Vagina (tissue), 2 donors: Measurements from ENCODE around the gene RUNX3. TPM values are rescaled to one million over a fixed set of nuclear protein-coding genes. Genes with fewer than 3 reads are reported as not detected.

Source experiments
- DNase-seq, 2 donors: peaks; one replicate each; pipeline ENCODE4 v3.0.0-alpha.2; 2017; ENCODE audit errors: extremely low spot score in 2 of 2
- H3K27ac ChIP-seq: fragments of 200-600 bp; sonication (generic); one replicate; pipeline ENCODE4 v1.5.1; 2019
- H3K27me3 ChIP-seq: fragments of 200-600 bp; sonication (generic); one replicate; pipeline ENCODE4 v1.5.1; 2019
- H3K36me3 ChIP-seq, 2 donors: fragments of 200-600 bp; sonication (generic); one replicate each; pipeline ENCODE4 v1.5.1; 2017 to 2019
- H3K4me1 ChIP-seq: fragments of 200-600 bp; sonication (generic); one replicate; pipeline ENCODE4 v1.5.1; 2019
- H3K4me3 ChIP-seq, 2 donors: fragments of 200-600 bp; sonication (generic); 1 replicate in 1 of 2; 2 replicates in 1 of 2; pipeline ENCODE4 v1.5.1; 2016 to 2019
- H3K9me3 ChIP-seq: fragments of 200-600 bp; sonication (generic); one replicate; pipeline ENCODE4 v1.5.1; 2019
- CTCF ChIP-seq, 3 experiments: fragments of 450-650 bp in 2 of 3; fragments of 200-600 bp in 1 of 3; sonication (generic) in 1 of 3; IDR thresholded peaks; one replicate each; pipeline ENCODE4 v1.5.1; 2017 to 2019; ENCODE audit warnings: antibody characterized with exemption in 3 of 3, mild to moderate bottlenecking in 2 of 3, moderate library complexity in 2 of 3
- POLR2A ChIP-seq, 2 donors: fragments of 450-650 bp; IDR thresholded peaks; one replicate each; pipeline ENCODE4 v1.6.1; 2017; ENCODE audit warnings: antibody characterized with exemption in 2 of 2, mild to moderate bottlenecking in 2 of 2, moderate library complexity in 2 of 2
- POLR2AphosphoS5 ChIP-seq, 2 donors: sonication (generic); formaldehyde crosslinking; IDR thresholded peaks; one replicate each; pipeline ENCODE4 v1.9.0; 2017; ENCODE audit warnings: antibody characterized with exemption in 2 of 2, mild to moderate bottlenecking in 2 of 2, low read depth in 1 of 2; ENCODE audit not compliant: insufficient read depth in 1 of 2
- intact Hi-C: fragments of 100-400 bp; cut with DNase I; formaldehyde crosslinking; loops from one replicate; pipeline ENCODE4 v1.15.1; 2023
- total RNA-seq: library from RNA; depleted of rRNA; stranded (reverse); fragments of >200 nt; gene quantifications from one replicate; pipeline ENCODE4 v1.2.3, GENCODE V29; 2016

The RUNX3 gene
- total RNA-seq, 1 donor from 2014 or later: 4.2 TPM

GRCh38 chr1:24920533-24920925 lies 9.5 kb downstream of the RUNX3 start:
- TF ChIP-seq POLR2A (IDR thresholded peaks at IDR 0.05): no peak
- no peak for TF ChIP-seq CTCF (IDR thresholded peaks at IDR 0.05)
- TF ChIP-seq POLR2AphosphoS5 (IDR thresholded peaks at IDR 0.05; ENCODE audit: insufficient read depth in 1 of 2, low read depth in 1 of 2): no peak
- Histone ChIP-seq H3K27ac (no peak overlapping the region), H3K36me3 (no peaks in the 10 kb centered on the region), H3K4me3 (peak overlapping the region in 1 of 2 donors; percentile 6), H3K9me3 (no peaks in the 10 kb centered on the region), H3K27me3 (no peaks in the 10 kb centered on the region), H3K4me1 (peaks cover 9% of the 10 kb centered on the region)
- intact Hi-C loops: no loop called here
- DNase-seq: no peak

DNA sequence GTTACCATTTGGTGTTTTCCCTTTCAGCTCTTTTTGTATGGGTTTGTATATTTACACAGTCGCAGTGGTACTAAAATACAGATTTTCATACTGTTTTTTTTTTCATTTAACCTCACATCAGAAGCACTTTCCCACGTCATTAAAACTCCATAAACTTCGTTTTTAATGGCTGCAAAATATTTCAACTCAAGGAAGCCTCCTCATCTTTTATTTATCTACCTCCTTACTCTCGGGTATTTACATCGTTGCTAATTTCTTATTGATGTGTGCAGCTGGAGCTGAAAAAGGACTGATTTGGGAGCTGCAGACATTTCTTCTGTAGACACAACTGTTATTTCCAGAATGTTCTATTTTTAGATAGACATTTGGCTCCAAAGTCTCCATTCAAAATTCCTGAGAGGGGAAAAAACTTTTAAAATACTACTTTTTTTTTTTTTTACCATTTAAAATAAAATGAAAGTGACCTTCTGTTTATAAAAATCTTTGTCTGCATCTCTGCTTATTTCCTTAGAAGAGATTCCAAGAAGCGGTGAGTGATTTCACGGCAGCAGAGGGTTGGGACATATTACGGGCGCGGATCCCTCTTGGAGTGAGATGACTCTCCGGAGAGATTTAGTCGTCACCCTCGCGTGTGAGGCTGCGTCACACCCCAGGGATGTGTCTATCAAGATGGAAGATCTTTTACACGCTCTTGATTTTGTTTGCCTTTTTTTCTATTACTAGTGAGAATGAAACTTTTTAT lies 10.1 kb downstream of the RUNX3 start:
- intact Hi-C loops: no loop called here
- Histone ChIP-seq H3K9me3 (no peaks in the 10 kb centered on the region), H3K27me3 (no peaks in the 10 kb centered on the region), H3K4me1 (peaks cover 9% of the 10 kb centered on the region), H3K27ac (no peak overlapping the region), H3K4me3 (peak overlapping the region in 1 of 2 donors; percentile 6), H3K36me3 (no peaks in the 10 kb centered on the region)
- TF ChIP-seq POLR2AphosphoS5 (IDR thresholded peaks at IDR 0.05; ENCODE audit: insufficient read depth in 1 of 2, low read depth in 1 of 2) (no peak), CTCF (IDR thresholded peaks at IDR 0.05) (no peak), POLR2A (IDR thresholded peaks at IDR 0.05) (no peak)
- DNase-seq: no peak

- intact Hi-C loops: no loop called here
- TF ChIP-seq POLR2A (IDR thresholded peaks at IDR 0.05) (no peak), POLR2AphosphoS5 (IDR thresholded peaks at IDR 0.05; ENCODE audit: insufficient read depth in 1 of 2, low read depth in 1 of 2) (no peak), CTCF (IDR thresholded peaks at IDR 0.05) (no peak)
- no peaks in the 10 kb centered on the region for H3K27me3 ChIP-seq
- H3K9me3 ChIP-seq: no peaks in the 10 kb centered on the region
- H3K4me3 ChIP-seq: no peak overlapping the region
- no peak overlapping the region for H3K27ac ChIP-seq
- H3K36me3 ChIP-seq: no peaks in the 10 kb centered on the region
- no peak for DNase-seq
- peaks cover 9% of the 10 kb centered on the region for H3K4me1 ChIP-seq
Measured at GRCh38 chr1:24918995-24919605, 11.0 kb downstream of the RUNX3 start.

DNA sequence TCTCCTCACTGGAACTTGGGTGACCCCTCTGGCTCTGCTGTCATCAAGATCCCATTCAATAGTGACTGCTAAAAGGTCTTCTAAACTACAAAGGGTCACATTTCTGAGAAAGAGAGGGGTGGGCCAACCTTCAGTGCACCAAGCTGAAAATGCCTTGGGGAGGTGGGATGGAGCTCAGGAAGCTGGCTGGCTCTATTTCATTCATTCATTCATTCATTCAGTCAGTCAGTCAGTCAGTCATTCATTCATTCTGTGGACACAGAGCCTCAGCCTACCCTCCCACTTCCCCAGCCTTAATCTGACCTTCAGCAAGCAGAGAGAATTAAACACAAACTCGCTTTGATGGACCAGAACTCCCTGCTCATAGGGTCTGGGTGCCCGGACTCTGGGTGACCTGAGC lies 11.7 kb downstream of the RUNX3 start:
- intact Hi-C loops: no loop called here
- Histone ChIP-seq H3K4me1 (peaks cover 9% of the 10 kb centered on the region), H3K27me3 (no peaks in the 10 kb centered on the region), H3K9me3 (no peaks in the 10 kb centered on the region), H3K36me3 (no peaks in the 10 kb centered on the region), H3K27ac (no peak overlapping the region), H3K4me3 (no peak overlapping the region)
- TF ChIP-seq POLR2A (IDR thresholded peaks at IDR 0.05) (no peak), POLR2AphosphoS5 (IDR thresholded peaks at IDR 0.05; ENCODE audit: insufficient read depth in 1 of 2, low read depth in 1 of 2) (no peak)
- no peak for DNase-seq

- Histone ChIP-seq H3K9me3 (no peaks in the 10 kb centered on the region), H3K27me3 (no peaks in the 10 kb centered on the region), H3K27ac (no peak overlapping the region), H3K4me3 (no peak overlapping the region), H3K36me3 (no peaks in the 10 kb centered on the region), H3K4me1 (peaks cover 9% of the 10 kb centered on the region)
- DNase-seq: no peak
- TF ChIP-seq POLR2A (IDR thresholded peaks at IDR 0.05) (no peak), POLR2AphosphoS5 (IDR thresholded peaks at IDR 0.05; ENCODE audit: insufficient read depth in 1 of 2, low read depth in 1 of 2) (no peak), CTCF (IDR thresholded peaks at IDR 0.05) (no peak)
- intact Hi-C loops: no loop called here
Measured at GRCh38 chr1:24917327-24918074, 12.6 kb downstream of the RUNX3 start.
